Activated CD4-positive, alpha-beta T cell treated with anti-CD3 and anti-CD28 coated beads, Interleukin-2, amount 10 ng/mL, durations not matched to agents 7 days and 5 days (primary cell): ENCODE measurements around the gene SYT17. TPM values are rescaled to one million over a fixed set of nuclear protein-coding genes. Genes with fewer than 3 reads are reported as not detected.

Experiments used
- CTCF ChIA-PET: fragments of 350-600 bp; sonication (Branson Sonifier 250); formaldehyde crosslinking; loops from one replicate; lab custom pipeline; 2021; ENCODE audit warnings: antibody characterized with exemption; lab: Charles Lee
- POLR2A ChIA-PET: fragments of 350-600 bp; sonication (Branson Sonifier 250); formaldehyde crosslinking; loops from one replicate; lab custom pipeline; 2021; ENCODE audit warnings: antibody characterized with exemption; lab: Charles Lee
- DNase-seq: peaks from one replicate; pipeline ENCODE4 v3.0.0-alpha.2; 2020
- H3K27ac Mint-ChIP-seq: one replicate; pipeline ENCODE4 v1.8.0; 2021; ENCODE audit warnings: mild to moderate bottlenecking, moderate library complexity, mixed read lengths
- H3K27me3 Mint-ChIP-seq: one replicate; pipeline ENCODE4 v1.8.0; 2021; ENCODE audit warnings: mixed read lengths
- H3K36me3 Mint-ChIP-seq: one replicate; pipeline ENCODE4 v1.8.0; 2021; ENCODE audit warnings: low read depth, mixed read lengths
- H3K4me1 Mint-ChIP-seq: one replicate; pipeline ENCODE4 v1.8.0; 2021; ENCODE audit warnings: mixed read lengths
- H3K4me3 Mint-ChIP-seq: one replicate; pipeline ENCODE4 v1.8.0; 2021; ENCODE audit warnings: mild to moderate bottlenecking, moderate library complexity, mixed read lengths
- H3K9me3 Mint-ChIP-seq: one replicate; pipeline ENCODE4 v1.8.0; 2021; ENCODE audit warnings: mixed read lengths
- total RNA-seq, 2 experiments: library from RNA; stranded (reverse); gene quantifications; one replicate each; pipeline ENCODE4 v1.2.3, GENCODE V29; 2021

SYT17 gene
- total RNA-seq, 2 experiments from 2014 or later, result not detected

GRCh38 chr16:19143599-19143956, 24.5 kb upstream of the SYT17 start:
- H3K4me1 Mint-ChIP-seq, result no peaks in the 10 kb centered on the region

GRCh38 chr16:19145010-19145409, 23.0 kb upstream of the SYT17 start:
- H3K4me3 Mint-ChIP-seq, result no peak overlapping the region
- ChIA-PET POLR2A (no interaction called here), CTCF (interaction anchor here (0.7 to 1.9 kb wide), 3 partner anchors 14 to 686 kb away, joined by 3 to 6 read pairs (median 4); no protein-coding TSS in a partner anchor)
- peaks cover 15% of the 10 kb centered on the region for H3K27me3 Mint-ChIP-seq
- H3K9me3 Mint-ChIP-seq, result peaks cover 7% of the 10 kb centered on the region
- no peak overlapping the region for H3K27ac Mint-ChIP-seq
- DNase-seq, result no peak
- H3K4me1 Mint-ChIP-seq, result no peaks in the 10 kb centered on the region
- no peaks in the 10 kb centered on the region for H3K36me3 Mint-ChIP-seq

More at GRCh38 chr16:19143599-19143956, 24.5 kb upstream of the SYT17 start:
- peaks cover 7% of the 10 kb centered on the region for H3K9me3 Mint-ChIP-seq
- peaks cover 16% of the 10 kb centered on the region for H3K27me3 Mint-ChIP-seq
- no peaks in the 10 kb centered on the region for H3K36me3 Mint-ChIP-seq
- no peak for DNase-seq
- no peak overlapping the region for H3K4me3 Mint-ChIP-seq
- H3K27ac Mint-ChIP-seq, result no peak overlapping the region
- POLR2A ChIA-PET, result no interaction called here
- CTCF ChIA-PET, result interaction anchor here (1.9 kb wide), 1 partner anchor 13 kb away, joined by 6 read pairs; no protein-coding TSS in a partner anchor

GRCh38 chr16:19147126-19147525, 20.9 kb upstream of the SYT17 start:
- H3K4me3 Mint-ChIP-seq, result no peak overlapping the region
- no peak overlapping the region for H3K27ac Mint-ChIP-seq
- H3K9me3 Mint-ChIP-seq, result peaks cover 7% of the 10 kb centered on the region
- no peak for DNase-seq
- H3K36me3 Mint-ChIP-seq, result no peaks in the 10 kb centered on the region
- H3K27me3 Mint-ChIP-seq, result peaks cover 7% of the 10 kb centered on the region
- H3K4me1 Mint-ChIP-seq, result no peaks in the 10 kb centered on the region
- ChIA-PET CTCF (interaction anchor here (0.5 kb wide), 1 partner anchor 14 kb away, joined by 4 read pairs; no protein-coding TSS in a partner anchor), POLR2A (no interaction called here)

GRCh38 chr16:19147627-19148026, 20.4 kb upstream of the SYT17 start:
- CTCF ChIA-PET, result interaction anchor here (0.5 kb wide), 1 partner anchor 15 kb away, joined by 4 read pairs; no protein-coding TSS in a partner anchor
- DNase-seq, result no peak

GRCh38 chr16:19148189-19148588, 19.9 kb upstream of the SYT17 start:
- H3K9me3 Mint-ChIP-seq, result peaks cover 7% of the 10 kb centered on the region
- H3K27ac Mint-ChIP-seq, result no peak overlapping the region
- no peaks in the 10 kb centered on the region for H3K36me3 Mint-ChIP-seq
- H3K27me3 Mint-ChIP-seq, result peaks cover 7% of the 10 kb centered on the region
- CTCF ChIA-PET, result no interaction called here
- DNase-seq, result no peak
- POLR2A ChIA-PET, result no interaction called here
- no peaks in the 10 kb centered on the region for H3K4me1 Mint-ChIP-seq
- H3K4me3 Mint-ChIP-seq, result no peak overlapping the region

More at GRCh38 chr16:19147627-19148026, 20.4 kb upstream of the SYT17 start:
- POLR2A ChIA-PET, result no interaction called here
- Mint-ChIP-seq H3K9me3 (peaks cover 7% of the 10 kb centered on the region), H3K27me3 (peaks cover 7% of the 10 kb centered on the region), H3K27ac (no peak overlapping the region), H3K36me3 (no peaks in the 10 kb centered on the region), H3K4me3 (no peak overlapping the region), H3K4me1 (no peaks in the 10 kb centered on the region)

GRCh38 chr16:19151310-19151709, 16.7 kb upstream of the SYT17 start:
- no peak overlapping the region for H3K4me3 Mint-ChIP-seq
- H3K27me3 Mint-ChIP-seq, result peaks cover 7% of the 10 kb centered on the region
- ChIA-PET POLR2A (no interaction called here), CTCF (interaction anchor here (0.6 to 0.7 kb wide), 3 partner anchors 17 to 38 kb away, joined by 3 to 4 read pairs (median 3); no protein-coding TSS in a partner anchor)
- H3K4me1 Mint-ChIP-seq, result no peaks in the 10 kb centered on the region
- no peak overlapping the region for H3K27ac Mint-ChIP-seq
- no peak for DNase-seq
- peaks cover 19% of the 10 kb centered on the region for H3K9me3 Mint-ChIP-seq
- H3K36me3 Mint-ChIP-seq, result no peaks in the 10 kb centered on the region

- peaks cover 5% of the 10 kb centered on the region for H3K27me3 Mint-ChIP-seq
- no peaks in the 10 kb centered on the region for H3K4me1 Mint-ChIP-seq
- no peak overlapping the region for H3K4me3 Mint-ChIP-seq
- ChIA-PET POLR2A (no interaction called here), CTCF (no interaction called here)
- peaks cover 22% of the 10 kb centered on the region for H3K9me3 Mint-ChIP-seq
- no peaks in the 10 kb centered on the region for H3K36me3 Mint-ChIP-seq
- H3K27ac Mint-ChIP-seq, result no peak overlapping the region
- no peak for DNase-seq
Observed at GRCh38 chr16:19152042-19152441, 16.0 kb upstream of the SYT17 start.

- POLR2A ChIA-PET, result no interaction called here
- no peak overlapping the region for H3K4me3 Mint-ChIP-seq
- CTCF ChIA-PET, result no interaction called here
- peaks cover 16% of the 10 kb centered on the region for H3K9me3 Mint-ChIP-seq
- no peak for DNase-seq
- H3K27ac Mint-ChIP-seq, result no peak overlapping the region
- no peaks in the 10 kb centered on the region for H3K36me3 Mint-ChIP-seq
- H3K27me3 Mint-ChIP-seq, result peaks cover 5% of the 10 kb centered on the region
- no peaks in the 10 kb centered on the region for H3K4me1 Mint-ChIP-seq
Observed at GRCh38 chr16:19153876-19154275, 14.2 kb upstream of the SYT17 start.

GRCh38 chr16:19162085-19162484, 6.0 kb upstream of the SYT17 start:
- Mint-ChIP-seq H3K36me3 (no peaks in the 10 kb centered on the region), H3K27me3 (peaks cover 15% of the 10 kb centered on the region), H3K9me3 (peaks cover 5% of the 10 kb centered on the region), H3K4me1 (no peaks in the 10 kb centered on the region), H3K4me3 (no peak overlapping the region), H3K27ac (no peak overlapping the region)
- POLR2A ChIA-PET, result interaction anchor here (0.6 kb wide), 1 partner anchor 16 kb away, joined by 3 read pairs; no protein-coding TSS in a partner anchor
- CTCF ChIA-PET, result interaction anchor here (1.3 kb wide), 1 partner anchor 17 kb away, joined by 4 read pairs; no protein-coding TSS in a partner anchor
- no peak for DNase-seq

GRCh38 chr16:19163215-19163614, 4.8 kb upstream of the SYT17 start:
- Mint-ChIP-seq H3K4me1 (no peaks in the 10 kb centered on the region), H3K9me3 (peaks cover 5% of the 10 kb centered on the region), H3K4me3 (no peak overlapping the region), H3K27me3 (peaks cover 17% of the 10 kb centered on the region), H3K27ac (no peak overlapping the region), H3K36me3 (no peaks in the 10 kb centered on the region)
- CTCF ChIA-PET, result no interaction called here
- DNase-seq, result no peak
- POLR2A ChIA-PET, result no interaction called here

GRCh38 chr16:19164285-19164684, 3.8 kb upstream of the SYT17 start:
- Mint-ChIP-seq H3K4me3 (no peak overlapping the region), H3K9me3 (peaks cover 5% of the 10 kb centered on the region), H3K4me1 (no peaks in the 10 kb centered on the region), H3K27ac (no peak overlapping the region), H3K27me3 (peaks cover 17% of the 10 kb centered on the region), H3K36me3 (no peaks in the 10 kb centered on the region)
- CTCF ChIA-PET, result no interaction called here
- DNase-seq, result no peak
- POLR2A ChIA-PET, result no interaction called here

- no peak for DNase-seq
- H3K4me3 Mint-ChIP-seq, result no peak overlapping the region
- H3K36me3 Mint-ChIP-seq, result no peaks in the 10 kb centered on the region
- CTCF ChIA-PET, result interaction anchor here (0.6 to 1.2 kb wide), 2 partner anchors 11 to 144 kb away, joined by 3 read pairs; no protein-coding TSS in a partner anchor
- no peaks in the 10 kb centered on the region for H3K4me1 Mint-ChIP-seq
- no peak overlapping the region for H3K27ac Mint-ChIP-seq
- peaks cover 22% of the 10 kb centered on the region for H3K27me3 Mint-ChIP-seq
- peaks cover 5% of the 10 kb centered on the region for H3K9me3 Mint-ChIP-seq
- POLR2A ChIA-PET, result no interaction called here
Observed at GRCh38 chr16:19165101-19165500, 2.9 kb upstream of the SYT17 start.

GRCh38 chr16:19166500-19166899, 1.5 kb upstream of the SYT17 start:
- DNase-seq, result no peak
- Mint-ChIP-seq H3K36me3 (no peaks in the 10 kb centered on the region), H3K27me3 (peaks cover 26% of the 10 kb centered on the region), H3K4me1 (no peaks in the 10 kb centered on the region), H3K4me3 (no peak overlapping the region), H3K27ac (no peak overlapping the region), H3K9me3 (peaks cover 5% of the 10 kb centered on the region)
- ChIA-PET POLR2A (no interaction called here), CTCF (interaction anchor here (1.2 kb wide), 1 partner anchor 9 kb away, joined by 3 read pairs; no protein-coding TSS in a partner anchor)
